Measurements from ENCODE around the gene ABCD2.
"Not testable (repeated sequence)": the region's sequence is repeated elsewhere in the genome, so short reads cannot be mapped to it uniquely, and the experiment has no call there.

ABCD2 gene

GRCh38 chr12:39620659-39621658, 1.4 kb upstream of the ABCD2 start:
- no peak for FAIRE-seq
- DNase-seq (ENCODE audit: insufficient read length, low spot score), result no peak
- TF ChIP-seq POLR2A (IDR thresholded peaks at IDR 0.05; ENCODE audit: low read depth, low read length), result no peak

GRCh38 chr12:39619316-39619659, 315 bp downstream of the ABCD2 start:
- no peak for DNase-seq (ENCODE audit: insufficient read length, low spot score)
- TF ChIP-seq POLR2A (IDR thresholded peaks at IDR 0.05; ENCODE audit: low read depth, low read length), result no peak
- FAIRE-seq, result no peak

GRCh38 chr12:39618701-39619100, 902 bp downstream of the ABCD2 start:
- DNase-seq (ENCODE audit: insufficient read length, low spot score), result no peak
- no peak for TF ChIP-seq POLR2A (IDR thresholded peaks at IDR 0.05; ENCODE audit: low read depth, low read length)
- no peak for FAIRE-seq

- no peak for TF ChIP-seq POLR2A (IDR thresholded peaks at IDR 0.05; ENCODE audit: low read depth, low read length)
- DNase-seq (ENCODE audit: insufficient read length, low spot score) (no peak), FAIRE-seq (no peak)
Observed at GRCh38 chr12:39617887-39618286, 1.7 kb downstream of the ABCD2 start.

GRCh38 chr12:39616666-39617065, 2.9 kb downstream of the ABCD2 start:
- TF ChIP-seq POLR2A (IDR thresholded peaks at IDR 0.05; ENCODE audit: low read depth, low read length), result no peak
- FAIRE-seq, result no peak
- no peak for DNase-seq (ENCODE audit: insufficient read length, low spot score)

- no peak for FAIRE-seq
- DNase-seq (ENCODE audit: insufficient read length, low spot score), result no peak
- TF ChIP-seq POLR2A (IDR thresholded peaks at IDR 0.05; ENCODE audit: low read depth, low read length), result no peak
Observed at GRCh38 chr12:39616251-39616650, 3.4 kb downstream of the ABCD2 start.

- DNase-seq (ENCODE audit: insufficient read length, low spot score) (no peak), FAIRE-seq (no peak)
- TF ChIP-seq POLR2A (IDR thresholded peaks at IDR 0.05; ENCODE audit: low read depth, low read length), result no peak
Observed at GRCh38 chr12:39613525-39613924, 6.1 kb downstream of the ABCD2 start.

- FAIRE-seq, result no peak
- no peak for TF ChIP-seq POLR2A (IDR thresholded peaks at IDR 0.05; ENCODE audit: low read depth, low read length)
Observed at GRCh38 chr12:39612250-39612649, 7.4 kb downstream of the ABCD2 start.

GRCh38 chr12:39611818-39612217, 7.8 kb downstream of the ABCD2 start:
- DNase-seq (ENCODE audit: insufficient read length, low spot score), result no peak
- TF ChIP-seq POLR2A (IDR thresholded peaks at IDR 0.05; ENCODE audit: low read depth, low read length), result no peak
- FAIRE-seq, result no peak

More at GRCh38 chr12:39612250-39612649, 7.4 kb downstream of the ABCD2 start:
- no peak for DNase-seq (ENCODE audit: insufficient read length, low spot score)

- no peak for FAIRE-seq
- TF ChIP-seq POLR2A (IDR thresholded peaks at IDR 0.05; ENCODE audit: low read depth, low read length), result no peak
- DNase-seq (ENCODE audit: insufficient read length, low spot score), result no peak
Observed at GRCh38 chr12:39610436-39611025, 9.1 kb downstream of the ABCD2 start.

- no peak for TF ChIP-seq POLR2A (IDR thresholded peaks at IDR 0.05; ENCODE audit: low read depth, low read length)
- DNase-seq (ENCODE audit: insufficient read length, low spot score) (no peak), FAIRE-seq (no peak)
Observed at GRCh38 chr12:39606712-39607423, 12.7 kb downstream of the ABCD2 start.

- TF ChIP-seq POLR2A (IDR thresholded peaks at IDR 0.05; ENCODE audit: low read depth, low read length), result no peak
- peak; percentile 94 for FAIRE-seq
- peak; percentile 7 for DNase-seq (ENCODE audit: insufficient read length, low spot score)
Observed at GRCh38 chr12:39605996-39606395, 13.6 kb downstream of the ABCD2 start.

- no peak for TF ChIP-seq POLR2A (IDR thresholded peaks at IDR 0.05; ENCODE audit: low read depth, low read length)
- FAIRE-seq (peak; percentile 74), DNase-seq (ENCODE audit: insufficient read length, low spot score) (no peak)
Observed at GRCh38 chr12:39605501-39605900, 14.1 kb downstream of the ABCD2 start.

- DNase-seq (ENCODE audit: insufficient read length, low spot score) (no peak), FAIRE-seq (no peak)
- no peak for TF ChIP-seq POLR2A (IDR thresholded peaks at IDR 0.05; ENCODE audit: low read depth, low read length)
Observed at GRCh38 chr12:39603065-39603464, 16.5 kb downstream of the ABCD2 start.

GRCh38 chr12:39601951-39602350, 17.7 kb downstream of the ABCD2 start:
- not testable (repeated sequence) for DNase-seq (ENCODE audit: insufficient read length, low spot score); FAIRE-seq

Data from H54 (cell line).